Measurements from ENCODE around the gene NTN5. TPM values are rescaled to one million over a fixed set of nuclear protein-coding genes. Genes with fewer than 3 reads are reported as not detected.

The NTN5 gene
- total RNA-seq, 1 donor from 2014 or later = 0.75 TPM

GRCh38 chr19:48705431-48705830 is 32.6 kb upstream of the NTN5 start:
- peaks cover 6% of the 10 kb centered on the region for H3K36me3 Mint-ChIP-seq (ENCODE audit: low read depth)
- TF ChIP-seq, protein P1, sequence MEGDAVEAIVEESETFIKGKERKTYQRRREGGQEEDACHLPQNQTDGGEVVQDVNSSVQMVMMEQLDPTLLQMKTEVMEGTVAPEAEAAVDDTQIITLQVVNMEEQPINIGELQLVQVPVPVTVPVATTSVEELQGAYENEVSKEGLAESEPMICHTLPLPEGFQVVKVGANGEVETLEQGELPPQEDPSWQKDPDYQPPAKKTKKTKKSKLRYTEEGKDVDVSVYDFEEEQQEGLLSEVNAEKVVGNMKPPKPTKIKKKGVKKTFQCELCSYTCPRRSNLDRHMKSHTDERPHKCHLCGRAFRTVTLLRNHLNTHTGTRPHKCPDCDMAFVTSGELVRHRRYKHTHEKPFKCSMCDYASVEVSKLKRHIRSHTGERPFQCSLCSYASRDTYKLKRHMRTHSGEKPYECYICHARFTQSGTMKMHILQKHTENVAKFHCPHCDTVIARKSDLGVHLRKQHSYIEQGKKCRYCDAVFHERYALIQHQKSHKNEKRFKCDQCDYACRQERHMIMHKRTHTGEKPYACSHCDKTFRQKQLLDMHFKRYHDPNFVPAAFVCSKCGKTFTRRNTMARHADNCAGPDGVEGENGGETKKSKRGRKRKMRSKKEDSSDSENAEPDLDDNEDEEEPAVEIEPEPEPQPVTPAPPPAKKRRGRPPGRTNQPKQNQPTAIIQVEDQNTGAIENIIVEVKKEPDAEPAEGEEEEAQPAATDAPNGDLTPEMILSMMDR (conservative IDR thresholded peaks at IDR 0.05) = no peak
- no peak overlapping the region for H3K27ac Mint-ChIP-seq (ENCODE audit: unreplicated experiment)
- H3K4me3 Mint-ChIP-seq = no peak overlapping the region
- no peaks in the 10 kb centered on the region for H3K9me3 Mint-ChIP-seq
- DNase-seq (ENCODE audit: low read depth, low spot score) = no peak
- H3K4me1 Mint-ChIP-seq = peaks cover 7% of the 10 kb centered on the region
- H3K27me3 Mint-ChIP-seq (ENCODE audit: low read depth) = peaks cover 4% of the 10 kb centered on the region

DNA sequence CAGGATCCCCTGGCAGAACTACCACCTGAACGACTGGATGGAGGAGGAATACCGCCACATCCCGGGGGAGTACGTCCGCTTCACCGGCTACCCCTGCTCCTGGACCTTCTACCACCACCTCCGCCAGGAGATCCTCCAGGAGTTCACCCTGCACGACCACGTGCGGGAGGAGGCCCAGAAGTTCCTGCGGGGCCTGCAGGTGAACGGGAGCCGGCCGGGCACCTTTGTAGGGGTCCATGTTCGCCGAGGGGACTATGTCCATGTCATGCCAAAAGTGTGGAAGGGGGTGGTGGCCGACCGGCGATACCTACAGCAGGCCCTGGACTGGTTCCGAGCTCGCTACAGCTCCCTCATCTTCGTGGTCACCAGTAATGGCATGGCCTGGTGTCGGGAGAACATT is 30.5 kb upstream of the NTN5 start:
- Mint-ChIP-seq H3K4me1 (peaks cover 2% of the 10 kb centered on the region), H3K36me3 (ENCODE audit: low read depth) (peaks cover 6% of the 10 kb centered on the region), H3K27ac (ENCODE audit: unreplicated experiment) (no peak overlapping the region), H3K4me3 (no peak overlapping the region), H3K9me3 (no peaks in the 10 kb centered on the region), H3K27me3 (ENCODE audit: low read depth) (peaks cover 12% of the 10 kb centered on the region)
- DNase-seq (ENCODE audit: low read depth, low spot score) = no peak
- TF ChIP-seq, protein P1 (conservative IDR thresholded peaks at IDR 0.05) = no peak

- DNase-seq (ENCODE audit: low read depth, low spot score) = no peak
- no peaks in the 10 kb centered on the region for H3K4me1 Mint-ChIP-seq
- H3K4me3 Mint-ChIP-seq = no peak overlapping the region
- TF ChIP-seq, protein P1 (conservative IDR thresholded peaks at IDR 0.05) = no peak
- H3K9me3 Mint-ChIP-seq = no peaks in the 10 kb centered on the region
- no peak overlapping the region for H3K27ac Mint-ChIP-seq (ENCODE audit: unreplicated experiment)
- peaks cover 17% of the 10 kb centered on the region for H3K27me3 Mint-ChIP-seq (ENCODE audit: low read depth)
- H3K36me3 Mint-ChIP-seq (ENCODE audit: low read depth) = peaks cover 6% of the 10 kb centered on the region
These were observed 29.9 kb upstream of the NTN5 start for GRCh38 chr19:48702701-48703100.

DNA sequence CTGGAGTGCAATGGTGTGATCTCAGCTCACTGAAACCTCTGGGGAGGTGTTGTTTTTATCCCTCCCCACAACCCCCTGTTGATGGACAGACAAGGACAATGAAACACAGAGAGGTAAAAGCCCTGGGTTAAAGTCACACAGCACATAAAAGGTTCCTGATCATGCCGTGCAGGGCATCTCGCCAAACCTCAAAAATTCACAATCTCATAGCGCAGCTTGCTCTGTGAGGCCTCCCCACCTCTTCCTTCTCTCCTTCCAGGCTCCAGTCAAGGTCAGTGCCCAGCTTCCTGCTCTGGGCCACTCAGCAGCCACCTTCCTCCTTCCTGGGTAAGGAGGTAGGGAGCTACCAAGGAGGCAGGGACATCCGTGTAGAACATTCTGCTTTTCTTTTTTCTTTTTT is 25.2 kb upstream of the NTN5 start:
- Mint-ChIP-seq H3K9me3 (no peaks in the 10 kb centered on the region), H3K4me1 (peaks cover 5% of the 10 kb centered on the region), H3K4me3 (no peak overlapping the region), H3K36me3 (ENCODE audit: low read depth) (peaks cover 4% of the 10 kb centered on the region), H3K27me3 (ENCODE audit: low read depth) (peaks cover 52% of the 10 kb centered on the region), H3K27ac (ENCODE audit: unreplicated experiment) (no peak overlapping the region)
- TF ChIP-seq, protein P1 (conservative IDR thresholded peaks at IDR 0.05) = no peak
- DNase-seq (ENCODE audit: low read depth, low spot score) = no peak

GRCh38 chr19:48696353-48697010 is 23.7 kb upstream of the NTN5 start:
- H3K36me3 Mint-ChIP-seq (ENCODE audit: low read depth) = no peaks in the 10 kb centered on the region
- TF ChIP-seq, protein P1 (conservative IDR thresholded peaks at IDR 0.05) = no peak
- H3K9me3 Mint-ChIP-seq = no peaks in the 10 kb centered on the region
- DNase-seq (ENCODE audit: low read depth, low spot score) = no peak
- H3K27me3 Mint-ChIP-seq (ENCODE audit: low read depth) = peaks cover 52% of the 10 kb centered on the region
- H3K4me3 Mint-ChIP-seq = peak overlapping the region; percentile 56
- peaks cover 5% of the 10 kb centered on the region for H3K4me1 Mint-ChIP-seq
- no peak overlapping the region for H3K27ac Mint-ChIP-seq (ENCODE audit: unreplicated experiment)

Measured in neural crest cell (in vitro differentiated cells).